Bronchial epithelial cell (primary cell): ENCODE results near the gene TIE1. TPM values are rescaled to one million over a fixed set of nuclear protein-coding genes. Genes with fewer than 3 reads are reported as not detected.

Experiments used
- DNase-seq: peaks from one replicate; pipeline ENCODE4 v3.0.0-alpha.2; 2010; ENCODE audit warnings: low read depth
- FAIRE-seq: peaks from 2 replicates; lab custom pipeline; 2011; peaks lifted over from hg19 to GRCh38; lab: Jason Lieb, UNC
- H3K27me3 ChIP-seq: 2 replicates; pipeline ENCODE4 v1.5.1; 2011; ENCODE audit warnings: low read length; ENCODE audit not compliant: control insufficient read depth, insufficient read depth
- H3K36me3 ChIP-seq: 2 replicates; pipeline ENCODE4 v1.5.1; 2011; ENCODE audit warnings: low read length; ENCODE audit not compliant: control insufficient read depth, insufficient read depth
- H3K4me3 ChIP-seq: 2 replicates; pipeline ENCODE4 v1.5.1; 2011; ENCODE audit warnings: mild to moderate bottlenecking, low read depth, low read length, control low read depth
- CTCF ChIP-seq: IDR thresholded peaks from 2 replicates; pipeline ENCODE4 v1.5.1; 2011; ENCODE audit warnings: mild to moderate bottlenecking, moderate library complexity, low read length, control low read depth, inconsistent platforms; ENCODE audit not compliant: insufficient read depth, severe bottlenecking
- total RNA-seq: library from RNA; depleted of rRNA; stranded (reverse); fragments of >200 nt; gene quantifications from 2 replicates; pipeline ENCODE4 v1.2.1, GENCODE V29; 2014

Gene TIE1
- total RNA-seq, 1 donor from 2014 or later = 0.53 TPM

- Histone ChIP-seq H3K36me3 (no peaks in the 10 kb centered on the region), H3K4me3 (no peak overlapping the region), H3K27me3 (no peaks in the 10 kb centered on the region)
- no peak for DNase-seq
- no peak for TF ChIP-seq CTCF
- no peak for FAIRE-seq
Measured at GRCh38 chr1:43292679-43293078, 8.1 kb upstream of the TIE1 start.

- no peak overlapping the region for H3K4me3 ChIP-seq
- no peak for TF ChIP-seq CTCF
- no peak for FAIRE-seq
- H3K27me3 ChIP-seq = no peaks in the 10 kb centered on the region
- H3K36me3 ChIP-seq = no peaks in the 10 kb centered on the region
- no peak for DNase-seq
Measured at GRCh38 chr1:43293176-43293575, 7.6 kb upstream of the TIE1 start.

- no peaks in the 10 kb centered on the region for H3K36me3 ChIP-seq
- no peak overlapping the region for H3K4me3 ChIP-seq
- DNase-seq (peak; percentile 65), FAIRE-seq (no peak)
- H3K27me3 ChIP-seq = no peaks in the 10 kb centered on the region
- no peak for TF ChIP-seq CTCF
Measured at GRCh38 chr1:43293896-43294760, 6.7 kb upstream of the TIE1 start.

- no peaks in the 10 kb centered on the region for H3K36me3 ChIP-seq
- no peak for DNase-seq
- H3K4me3 ChIP-seq = no peak overlapping the region
- no peak for FAIRE-seq
- TF ChIP-seq CTCF = no peak
- no peaks in the 10 kb centered on the region for H3K27me3 ChIP-seq
Measured at GRCh38 chr1:43294761-43295160, 6.0 kb upstream of the TIE1 start.

GRCh38 chr1:43296207-43296606, 4.6 kb upstream of the TIE1 start:
- TF ChIP-seq CTCF = no peak
- DNase-seq (no peak), FAIRE-seq (no peak)
- Histone ChIP-seq H3K27me3 (no peaks in the 10 kb centered on the region), H3K36me3 (no peaks in the 10 kb centered on the region), H3K4me3 (no peak overlapping the region)
